H1 (cell line): ENCODE data around the gene TRIM39. TPM values are rescaled to one million over a fixed set of nuclear protein-coding genes. Genes with fewer than 3 reads are reported as not detected.

Experiments
- CTCF ChIA-PET: fragments of 300-600 bp; sonication (Branson Sonifier 250); formaldehyde crosslinking; loops from one replicate; lab custom pipeline; 2021; ENCODE audit not compliant: partially characterized antibody; lab: Charles Lee
- POLR2A ChIA-PET: fragments of 300-600 bp; sonication (Branson Sonifier 250); formaldehyde crosslinking; loops from one replicate; lab custom pipeline; 2021; ENCODE audit warnings: inconsistent platforms; ENCODE audit not compliant: partially characterized antibody; lab: Charles Lee
- DNase-seq, 2 experiments: peaks; one replicate each; pipeline versions ENCODE4 v3.0.0 to v3.0.0-alpha.2; 2010 to 2022; ENCODE audit warnings: low spot score in 2 of 2, low read depth in 1 of 2, mixed read lengths in 1 of 2
- FAIRE-seq: peaks from 2 replicates; lab custom pipeline; 2011; peaks lifted over from hg19 to GRCh38; lab: Jason Lieb, UNC
- H2AFZ ChIP-seq: 2 replicates; pipeline ENCODE4 v1.8.1; 2012; ENCODE audit warnings: low read length, inconsistent platforms
- H2AK5ac ChIP-seq: 2 replicates; pipeline ENCODE4 v1.6.1; 2013; ENCODE audit warnings: low read depth, low read length
- H2BK120ac ChIP-seq: replicated peaks from 2 replicates; pipeline ENCODE3; 2013; ENCODE audit warnings: low read depth, low read length, inconsistent platforms
- H2BK12ac ChIP-seq: 2 replicates; pipeline ENCODE4 v1.6.1; 2013; ENCODE audit warnings: low read depth, low read length
- H2BK15ac ChIP-seq: 2 replicates; pipeline ENCODE4 v1.6.1; 2013; ENCODE audit warnings: low read length
- H2BK20ac ChIP-seq: 2 replicates; pipeline ENCODE4 v1.6.1; 2013; ENCODE audit warnings: low read length
- H2BK5ac ChIP-seq: 2 replicates; pipeline ENCODE4 v1.6.1; 2013; ENCODE audit warnings: low read depth, low read length
- H3K14ac ChIP-seq: 2 replicates; pipeline ENCODE4 v1.6.1; 2013; ENCODE audit warnings: inconsistent platforms; ENCODE audit not compliant: insufficient read length
- H3K18ac ChIP-seq: 2 replicates; pipeline ENCODE4 v1.6.1; 2013; ENCODE audit warnings: low read length; ENCODE audit errors: extremely low read depth
- H3K23ac ChIP-seq: 2 replicates; pipeline ENCODE4 v1.6.1; 2013; ENCODE audit warnings: inconsistent platforms; ENCODE audit not compliant: insufficient read length
- H3K23me2 ChIP-seq: 2 replicates; pipeline ENCODE4 v1.6.1; 2013; ENCODE audit warnings: low read depth, low read length
- H3K27ac ChIP-seq: 2 replicates; pipeline ENCODE4 v1.6.1; 2011; ENCODE audit warnings: low read depth, low read length, inconsistent platforms
- H3K27me3 ChIP-seq, 4 experiments: replicated peaks in 1 of 4; 1 replicate in 1 of 4; 2 replicates in 3 of 4; pipeline versions ENCODE4 v1.6.1 to v1.8.1; 2011 to 2013; ENCODE audit warnings: low read length in 3 of 4, mild to moderate bottlenecking in 3 of 4, inconsistent platforms in 2 of 4, mixed read lengths in 2 of 4, moderate library complexity in 1 of 4; ENCODE audit not compliant: control insufficient read depth in 3 of 4, insufficient read depth in 3 of 4; ENCODE audit errors: extremely low read depth in 1 of 4
- H3K36me3 ChIP-seq, 4 experiments: 2 replicates each; pipeline versions ENCODE4 v1.6.1 to v1.8.1; 2011 to 2013; ENCODE audit warnings: mild to moderate bottlenecking in 4 of 4, low read length in 3 of 4, moderate library complexity in 2 of 4, control low read depth in 1 of 4, inconsistent platforms in 1 of 4; ENCODE audit not compliant: insufficient read depth in 4 of 4, control insufficient read depth in 2 of 4
- H3K4ac ChIP-seq: replicated peaks from 2 replicates; pipeline ENCODE3; 2013; ENCODE audit warnings: low read length, low read depth, mixed read lengths, inconsistent platforms; ENCODE audit not compliant: insufficient read length
- H3K4me1 ChIP-seq, 4 experiments: replicated peaks in 1 of 4; 1 replicate in 1 of 4; 2 replicates in 3 of 4; pipeline versions ENCODE4 v1.6.1 to v1.8.1; 2011 to 2013; ENCODE audit warnings: low read length in 3 of 4, inconsistent platforms in 2 of 4, mixed read lengths in 1 of 4; ENCODE audit not compliant: insufficient read depth in 4 of 4, control insufficient read depth in 3 of 4
- H3K4me2 ChIP-seq, 2 experiments: 2 replicates each; pipeline versions ENCODE4 v1.6.1 to v1.8.1; 2011 to 2013; ENCODE audit warnings: low read depth in 2 of 2, low read length in 2 of 2, control low read depth in 1 of 2, inconsistent platforms in 1 of 2, mild to moderate bottlenecking in 1 of 2; ENCODE audit not compliant: insufficient read depth in 1 of 2
- H3K4me3 ChIP-seq, 4 experiments: fragments of 200-600, 300-600 bp in 1 of 4; sonication (generic), shearing (Covaris generic), sonication (Bioruptor Twin) in 1 of 4; 2 replicates each; pipeline versions ENCODE4 v1.5.1 to v1.8.1; 2011 to 2016; ENCODE audit warnings: low read length in 4 of 4, low read depth in 3 of 4, control low read depth in 2 of 4, inconsistent platforms in 2 of 4, mild to moderate bottlenecking in 2 of 4, mixed read lengths in 1 of 4, moderate library complexity in 1 of 4; ENCODE audit not compliant: insufficient read depth in 2 of 4; ENCODE audit errors: extremely low read depth in 1 of 4
- H3K56ac ChIP-seq: replicated peaks from 2 replicates; pipeline ENCODE3; 2013; ENCODE audit warnings: low read depth, mild to moderate bottlenecking, mixed read lengths, low read length, inconsistent platforms; ENCODE audit not compliant: insufficient read length
- H3K79me1 ChIP-seq: 2 replicates; pipeline ENCODE4 v1.6.1; 2013; ENCODE audit warnings: low read depth, low read length, control low read depth
- H3K79me2 ChIP-seq, 2 experiments: 2 replicates each; pipeline versions ENCODE4 v1.6.1 to v1.8.1; 2012 to 2013; ENCODE audit warnings: low read length in 2 of 2, mild to moderate bottlenecking in 2 of 2, inconsistent platforms in 1 of 2; ENCODE audit not compliant: insufficient read depth in 2 of 2, control insufficient read depth in 1 of 2
- H3K9ac ChIP-seq, 4 experiments: replicated peaks in 1 of 4; 1 replicate in 1 of 4; 2 replicates in 3 of 4; pipeline versions ENCODE4 v1.6.1 to v1.8.1; 2011 to 2013; ENCODE audit warnings: low read depth in 3 of 4, low read length in 3 of 4, control low read depth in 2 of 4, mild to moderate bottlenecking in 2 of 4, moderate library complexity in 2 of 4, inconsistent platforms in 1 of 4; ENCODE audit errors: extremely low read depth in 1 of 4
- H3K9me3 ChIP-seq, 2 experiments: 2 replicates each; pipeline versions ENCODE4 v1.6.1 to v1.8.1; 2012 to 2013; ENCODE audit warnings: mild to moderate bottlenecking in 2 of 2, moderate library complexity in 2 of 2, control low read depth in 1 of 2, inconsistent platforms in 1 of 2, low read depth in 1 of 2, low read length in 1 of 2, mixed read lengths in 1 of 2; ENCODE audit not compliant: insufficient read depth in 2 of 2
- H4K20me1 ChIP-seq, 2 experiments: replicated peaks in 1 of 2; 2 replicates each; pipeline versions ENCODE3 to v1.8.1; 2011 to 2013; ENCODE audit warnings: inconsistent platforms in 2 of 2, low read length in 2 of 2, mild to moderate bottlenecking in 1 of 2; ENCODE audit not compliant: insufficient read depth in 2 of 2, control insufficient read depth in 1 of 2
- H4K5ac ChIP-seq: 2 replicates; pipeline ENCODE4 v1.6.1; 2013; ENCODE audit warnings: low read length, low read depth, mixed read lengths, inconsistent platforms; ENCODE audit not compliant: insufficient read length
- H4K8ac ChIP-seq: 2 replicates; pipeline ENCODE4 v1.8.0; 2013; ENCODE audit warnings: mild to moderate bottlenecking, moderate library complexity, low read length, inconsistent platforms; ENCODE audit not compliant: insufficient read depth; ENCODE audit errors: extremely low read depth
- H4K91ac ChIP-seq: replicated peaks from 2 replicates; pipeline ENCODE3; 2013; ENCODE audit warnings: low read length, mixed read lengths, inconsistent platforms; ENCODE audit not compliant: insufficient read length
- CBX8 ChIP-seq: fragments of 300-800, 300-1000 bp; sonication (generic); IDR thresholded peaks from 2 replicates; pipeline ENCODE4 v1.7.1; 2016; ENCODE audit warnings: low read depth, low read length, borderline replicate concordance
- SP1 ChIP-seq: IDR thresholded peaks from 2 replicates; pipeline ENCODE4 v1.6.1; 2011; ENCODE audit warnings: low read depth, low read length
- WGBS, 2 experiments: shearing (Covaris generic) in 1 of 2; methylation state at CpG; one replicate each; pipeline versions ENCODE4 v1.1.6 to v1.1.7; 2013 to 2015; ENCODE audit warnings: low lambda C conversion rate in 2 of 2, mixed read lengths in 2 of 2, inconsistent platforms in 1 of 2, low coverage in 1 of 2, missing lambda C conversion rate in 1 of 2; ENCODE audit not compliant: insufficient replicate concordance in 2 of 2, insufficient coverage in 1 of 2, insufficient read length in 1 of 2; ENCODE audit errors: extremely low coverage in 1 of 2, missing lambda C conversion rate in 1 of 2; 5-methylcytosine and 5-hydroxymethylcytosine counted together
- polyA plus RNA-seq, 7 experiments: library from polyadenylated mRNA; depleted of rRNA in 3 of 7; stranded (reverse) in 5 of 7; unstranded in 2 of 7; fragments of >200 nt in 5 of 7; fragments of 200-250 nt in 2 of 7; gene quantifications; 1 replicate in 5 of 7; 2 replicates in 1 of 7; 4 replicates in 1 of 7; pipeline versions ENCODE4 v1.2.1 to v1.2.3, GENCODE V29; 2011 to 2013; ENCODE audit warnings: missing spikeins in 2 of 7, mixed read lengths in 2 of 7
- total RNA-seq: library from RNA; stranded (reverse); fragmentation: NEBNext Ultra II Directional; extraction: Animal tissue kit (Norgen Biotek cat#: 25700); gene quantifications from 2 replicates; pipeline ENCODE4 v1.2.1, GENCODE V29; 2021

Gene TRIM39
- total and polyA plus RNA-seq, 2 of the 8 experiments (the other 6 are each of a cell fraction or from before 2014, with no cell fraction given), result 7.3 to 26.1 TPM

GRCh38 chr6:30341218-30341617 is 14.5 kb downstream of the TRIM39 start:
- no peak overlapping the region for H3K4me2 ChIP-seq
- ChIA-PET CTCF (no interaction called here), POLR2A (interaction anchor here (1.0 to 2.8 kb wide), 3 partner anchors 10 to 17 kb away, joined by 4 to 10 read pairs (median 4); no protein-coding TSS in a partner anchor)
- WGBS, 2 experiments, result 81% methylated on average over 3 of the region's 3 CpGs; no CpG with 5 or more reads in 1 of the 2 experiments
- H4K91ac ChIP-seq, result no peak overlapping the region
- no peak overlapping the region for H4K5ac ChIP-seq
- no peak overlapping the region for H3K4ac ChIP-seq
- no peak overlapping the region for H4K8ac ChIP-seq
- H3K4me3 ChIP-seq, result no peak overlapping the region
- H3K79me1 ChIP-seq, result no peaks in the 10 kb centered on the region
- H2AK5ac ChIP-seq, result no peak overlapping the region
- no peak overlapping the region for H3K9ac ChIP-seq
- no peak overlapping the region for H2BK120ac ChIP-seq
- TF ChIP-seq SP1 (no peak), CBX8 (no peak)
- no peaks in the 10 kb centered on the region for H3K27me3 ChIP-seq
- DNase-seq, result no peak
- H3K56ac ChIP-seq, result no peak overlapping the region
- H3K23me2 ChIP-seq, result no peaks in the 10 kb centered on the region
- H3K27ac ChIP-seq, result no peak overlapping the region
- H2BK5ac ChIP-seq, result no peak overlapping the region
- H4K20me1 ChIP-seq, result peaks cover 3 to 4% of the 10 kb centered on the region in 2 experiments
- H3K18ac ChIP-seq, result no peak overlapping the region
- no peak overlapping the region for H2BK15ac ChIP-seq
- peaks cover 0 to 7% (median 0%) of the 10 kb centered on the region in 4 experiments; a peak in 1 of 7 replicates for H3K4me1 ChIP-seq
- peaks cover 4 to 42% (median 21%) of the 10 kb centered on the region in 4 experiments for H3K36me3 ChIP-seq
- H3K9me3 ChIP-seq, result no peaks in the 10 kb centered on the region
- H2BK20ac ChIP-seq, result no peak overlapping the region
- no peak overlapping the region for H2AFZ ChIP-seq
- H3K79me2 ChIP-seq, result peaks cover 0 to 4% of the 10 kb centered on the region in 2 experiments; a peak in 2 of 4 replicates
- H2BK12ac ChIP-seq, result no peak overlapping the region
- FAIRE-seq, result no peak
- H3K23ac ChIP-seq, result no peak overlapping the region
- no peak overlapping the region for H3K14ac ChIP-seq
